ENCODE measurements around the gene FGF11. TPM values are rescaled to one million over a fixed set of nuclear protein-coding genes. Genes with fewer than 3 reads are reported as not detected.
"Not testable (repeated sequence)": the region's sequence is repeated elsewhere in the genome, so short reads cannot be mapped to it uniquely, and the experiment has no call there.

The FGF11 gene
- polyA plus RNA-seq, 1 of the 3 experiments (the other 2 are of a cell fraction) = 1.9 TPM

GRCh38 chr17:7469843-7470242, 30.5 kb downstream of the FGF11 start:
- H3K4me2 ChIP-seq; H3K4me3 ChIP-seq (ENCODE audit: low read depth in 2 of 2, low read length in 1 of 2); POLR2A ChIA-PET; H3K27me3 ChIP-seq (ENCODE audit: insufficient read depth); CTCF ChIA-PET; H3K9me3 ChIP-seq; H3K9ac ChIP-seq; H2AFZ ChIP-seq (ENCODE audit: low read depth); H3K9me2 ChIP-seq; H3K27ac ChIP-seq (ENCODE audit: low read depth in 2 of 2, low read length in 1 of 2); H3K36me3 ChIP-seq (replicated peaks in 1 of 2; ENCODE audit: control insufficient read depth in 1 of 2, insufficient read depth in 2 of 2, low read length in 1 of 2); H3F3A ChIP-seq (replicated peaks; ENCODE audit: insufficient read depth); DNase-seq: not testable (repeated sequence)
- H3K79me2 ChIP-seq (ENCODE audit: insufficient read depth) = peaks cover 88% of the 10 kb centered on the region
- 98% methylated on average over 12 of the region's 12 CpGs for WGBS (ENCODE audit: low lambda C conversion rate)
- peaks cover 4 to 12% of the 10 kb centered on the region in 2 experiments; a peak in 1 of 4 replicates for H3K4me1 ChIP-seq (ENCODE audit: control insufficient read depth in 1 of 2, insufficient read depth in 2 of 2, low read depth in 1 of 2, low read length in 1 of 2)
- peaks cover 35% of the 10 kb centered on the region for H4K20me1 ChIP-seq (ENCODE audit: insufficient read depth)

GRCh38 chr17:7470457-7470973, 31.2 kb downstream of the FGF11 start:
- peaks cover 4 to 12% of the 10 kb centered on the region in 2 experiments; a peak in 1 of 4 replicates for H3K4me1 ChIP-seq (ENCODE audit: control insufficient read depth in 1 of 2, insufficient read depth in 2 of 2, low read depth in 1 of 2, low read length in 1 of 2)
- H3K27ac ChIP-seq (ENCODE audit: low read depth in 2 of 2, low read length in 1 of 2); H3K4me3 ChIP-seq (ENCODE audit: low read depth in 2 of 2, low read length in 1 of 2); H3F3A ChIP-seq (replicated peaks; ENCODE audit: insufficient read depth); H2AFZ ChIP-seq (ENCODE audit: low read depth); H3K27me3 ChIP-seq (ENCODE audit: insufficient read depth); POLR2A ChIA-PET; H3K9me3 ChIP-seq; H3K36me3 ChIP-seq (replicated peaks in 1 of 2; ENCODE audit: control insufficient read depth in 1 of 2, insufficient read depth in 2 of 2, low read length in 1 of 2); H3K9ac ChIP-seq; CTCF ChIA-PET; H3K4me2 ChIP-seq; H3K9me2 ChIP-seq; DNase-seq: not testable (repeated sequence)
- H3K79me2 ChIP-seq (ENCODE audit: insufficient read depth) = peaks cover 94% of the 10 kb centered on the region
- H4K20me1 ChIP-seq (ENCODE audit: insufficient read depth) = peaks cover 41% of the 10 kb centered on the region
- 94% methylated on average over 8 of the region's 8 CpGs for WGBS (ENCODE audit: low lambda C conversion rate)

- CTCF ChIA-PET = interaction anchor here (1.0 kb wide), 1 partner anchor 115 kb away, joined by 3 read pairs; no protein-coding TSS in a partner anchor
- 100% methylated on average over 2 of the region's 2 CpGs for WGBS (ENCODE audit: low lambda C conversion rate)
- Histone ChIP-seq H3K4me1 (ENCODE audit: control insufficient read depth in 1 of 2, insufficient read depth in 2 of 2, low read depth in 1 of 2, low read length in 1 of 2) (peaks cover 4 to 16% of the 10 kb centered on the region in 2 experiments; a peak in 2 of 4 replicates), H2AFZ (ENCODE audit: low read depth) (no peak overlapping the region), H3F3A (replicated peaks; ENCODE audit: insufficient read depth) (peaks cover 15% of the 10 kb centered on the region), H3K36me3 (replicated peaks in 1 of 2; ENCODE audit: control insufficient read depth in 1 of 2, insufficient read depth in 2 of 2, low read length in 1 of 2) (peaks cover 4% of the 10 kb centered on the region in 2 experiments), H3K4me2 (no peak overlapping the region), H3K27me3 (ENCODE audit: insufficient read depth) (no peaks in the 10 kb centered on the region), H3K79me2 (ENCODE audit: insufficient read depth) (peaks cover 100% of the 10 kb centered on the region), H3K9ac (no peak overlapping the region), H3K9me3 (no peaks in the 10 kb centered on the region), H3K9me2 (no peaks in the 10 kb centered on the region), H3K4me3 (ENCODE audit: low read depth in 2 of 2, low read length in 1 of 2) (no peak overlapping the region), H3K27ac (ENCODE audit: low read depth in 2 of 2, low read length in 1 of 2) (no peak overlapping the region), H4K20me1 (ENCODE audit: insufficient read depth) (peaks cover 53% of the 10 kb centered on the region)
- POLR2A ChIA-PET = no interaction called here
- no peak for DNase-seq
- no peak for TF ChIP-seq JUND (IDR thresholded peaks at IDR 0.05)
- no peak for TF ChIP-seq EZH2phosphoT487 (IDR thresholded peaks at IDR 0.05; ENCODE audit: borderline replicate concordance, low read depth)
- TF ChIP-seq FOXM1 (IDR thresholded peaks at IDR 0.05; ENCODE audit: low read depth) = no peak
- TF ChIP-seq EP300 (IDR thresholded peaks at IDR 0.05; ENCODE audit: borderline replicate concordance in 1 of 2, low read depth in 1 of 2, low read length in 1 of 2) = no peak
Measured at GRCh38 chr17:7471729-7472128, 32.4 kb downstream of the FGF11 start.

GRCh38 chr17:7474767-7475166, 35.5 kb downstream of the FGF11 start:
- H3K4me2 ChIP-seq; H3K36me3 ChIP-seq (replicated peaks in 1 of 2; ENCODE audit: control insufficient read depth in 1 of 2, insufficient read depth in 2 of 2, low read length in 1 of 2); H3K4me3 ChIP-seq (ENCODE audit: low read depth in 2 of 2, low read length in 1 of 2); H3K27ac ChIP-seq (ENCODE audit: low read depth in 2 of 2, low read length in 1 of 2); CTCF ChIA-PET; H3K9me2 ChIP-seq; POLR2A ChIA-PET; H2AFZ ChIP-seq (ENCODE audit: low read depth); DNase-seq; H3K27me3 ChIP-seq (ENCODE audit: insufficient read depth); H3K9me3 ChIP-seq; H3K9ac ChIP-seq: not testable (repeated sequence)
- WGBS (ENCODE audit: low lambda C conversion rate) = 99% methylated on average over 8 of the region's 8 CpGs
- H4K20me1 ChIP-seq (ENCODE audit: insufficient read depth) = peaks cover 65% of the 10 kb centered on the region
- H3K4me1 ChIP-seq (ENCODE audit: control insufficient read depth in 1 of 2, insufficient read depth in 2 of 2, low read depth in 1 of 2, low read length in 1 of 2) = peaks cover 16 to 21% of the 10 kb centered on the region in 2 experiments; a peak in 2 of 4 replicates
- H3F3A ChIP-seq (replicated peaks; ENCODE audit: insufficient read depth) = peaks cover 11% of the 10 kb centered on the region
- peaks cover 98% of the 10 kb centered on the region for H3K79me2 ChIP-seq (ENCODE audit: insufficient read depth)

All from SK-N-SH (cell line).